Measurements from ENCODE around the gene INSIG2. TPM values are rescaled to one million over a fixed set of nuclear protein-coding genes. Genes with fewer than 3 reads are reported as not detected.

Gene INSIG2
- total RNA-seq, 1 donor from 2014 or later, result 64.2 TPM

DNA sequence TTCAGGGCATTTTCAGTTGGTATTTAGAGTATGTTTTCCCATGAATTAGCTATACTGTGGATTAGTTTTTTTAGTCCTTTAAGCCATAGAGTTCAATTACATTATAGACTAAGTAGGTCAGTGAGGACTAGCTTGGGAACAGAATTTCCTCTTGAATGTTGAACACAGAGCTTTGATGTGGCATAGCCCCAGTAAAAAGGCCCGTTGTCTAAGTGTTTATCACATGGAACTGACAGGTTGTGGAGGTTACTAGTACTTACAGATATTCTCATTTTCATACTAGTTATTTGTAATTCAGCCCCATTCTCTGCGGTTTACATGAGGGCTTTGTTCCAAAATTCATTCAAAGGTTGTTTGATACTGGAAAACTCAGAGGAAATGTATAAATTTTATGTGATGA, 6.2 kb downstream of the INSIG2 start:
- H3K27ac ChIP-seq, result no peak overlapping the region
- intact Hi-C loops (cut with DNase I), result no loop called here
- H3K4me1 ChIP-seq, result peaks cover 0 to 21% of the 10 kb centered on the region in 2 donors
- TF ChIP-seq, protein P1, sequence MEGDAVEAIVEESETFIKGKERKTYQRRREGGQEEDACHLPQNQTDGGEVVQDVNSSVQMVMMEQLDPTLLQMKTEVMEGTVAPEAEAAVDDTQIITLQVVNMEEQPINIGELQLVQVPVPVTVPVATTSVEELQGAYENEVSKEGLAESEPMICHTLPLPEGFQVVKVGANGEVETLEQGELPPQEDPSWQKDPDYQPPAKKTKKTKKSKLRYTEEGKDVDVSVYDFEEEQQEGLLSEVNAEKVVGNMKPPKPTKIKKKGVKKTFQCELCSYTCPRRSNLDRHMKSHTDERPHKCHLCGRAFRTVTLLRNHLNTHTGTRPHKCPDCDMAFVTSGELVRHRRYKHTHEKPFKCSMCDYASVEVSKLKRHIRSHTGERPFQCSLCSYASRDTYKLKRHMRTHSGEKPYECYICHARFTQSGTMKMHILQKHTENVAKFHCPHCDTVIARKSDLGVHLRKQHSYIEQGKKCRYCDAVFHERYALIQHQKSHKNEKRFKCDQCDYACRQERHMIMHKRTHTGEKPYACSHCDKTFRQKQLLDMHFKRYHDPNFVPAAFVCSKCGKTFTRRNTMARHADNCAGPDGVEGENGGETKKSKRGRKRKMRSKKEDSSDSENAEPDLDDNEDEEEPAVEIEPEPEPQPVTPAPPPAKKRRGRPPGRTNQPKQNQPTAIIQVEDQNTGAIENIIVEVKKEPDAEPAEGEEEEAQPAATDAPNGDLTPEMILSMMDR (IDR thresholded peaks at IDR 0.05), result no peak
- peaks cover 0 to 13% of the 10 kb centered on the region in 2 donors for H3K36me3 ChIP-seq
- H3K27me3 ChIP-seq, result no peaks in the 10 kb centered on the region
- no peak for DNase-seq (ENCODE audit: low spot score in 2 of 2)
- no peak overlapping the region for H3K4me3 ChIP-seq
- no peaks in the 10 kb centered on the region for H3K9me3 ChIP-seq

DNA sequence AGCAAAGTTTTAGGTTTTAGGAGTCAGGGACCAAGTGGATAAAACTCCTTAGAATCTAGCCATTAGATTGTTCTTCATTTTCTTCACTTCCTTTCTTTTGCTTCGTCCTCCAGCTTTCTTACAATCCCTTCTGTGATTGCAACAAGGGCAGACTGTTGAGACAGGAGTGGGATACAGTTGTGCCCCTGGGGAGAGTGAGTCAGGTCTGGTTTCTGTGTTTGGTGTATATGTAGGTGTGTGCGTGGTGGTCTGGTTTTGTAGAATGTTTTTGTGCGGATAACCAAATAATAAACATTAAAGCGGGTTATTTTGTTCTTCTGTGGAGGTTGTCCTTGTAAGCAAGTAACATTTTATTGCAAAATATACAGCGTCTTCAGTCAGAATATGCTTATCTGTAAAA, 7.3 kb downstream of the INSIG2 start:
- H3K27ac ChIP-seq, result no peak overlapping the region
- H3K4me1 ChIP-seq, result peaks cover 0 to 16% of the 10 kb centered on the region in 2 donors
- no peak overlapping the region for H3K4me3 ChIP-seq
- TF ChIP-seq, protein P1 (IDR thresholded peaks at IDR 0.05), result no peak
- H3K27me3 ChIP-seq, result no peaks in the 10 kb centered on the region
- intact Hi-C loops (cut with DNase I), result no loop called here
- no peaks in the 10 kb centered on the region for H3K9me3 ChIP-seq
- no peak for DNase-seq (ENCODE audit: low spot score in 2 of 2)
- peaks cover 0 to 16% of the 10 kb centered on the region in 2 donors for H3K36me3 ChIP-seq

DNA sequence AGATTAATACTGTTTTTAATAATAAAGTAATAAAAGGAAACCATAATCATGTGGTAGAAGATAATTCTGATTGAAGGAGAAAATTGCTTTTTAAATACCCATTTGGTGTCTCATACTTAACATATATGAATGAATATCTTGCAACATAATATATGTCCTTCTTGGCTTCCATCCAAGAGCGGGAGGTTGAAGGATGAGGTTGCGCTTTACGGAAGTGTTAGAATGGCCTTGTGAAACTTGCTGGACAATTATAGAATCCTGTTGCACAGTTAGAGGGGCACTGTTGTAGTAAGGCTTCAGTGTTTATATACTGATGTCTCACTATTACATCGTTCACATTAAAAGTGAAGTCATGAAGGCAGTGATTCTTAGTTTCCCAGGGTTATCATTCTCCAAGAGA, 9.4 kb downstream of the INSIG2 start:
- TF ChIP-seq, protein P1 (IDR thresholded peaks at IDR 0.05), result no peak
- no peak overlapping the region for H3K27ac ChIP-seq
- intact Hi-C loops (cut with DNase I), result no loop called here
- no peak for DNase-seq (ENCODE audit: low spot score in 2 of 2)
- H3K36me3 ChIP-seq, result peaks cover 0 to 24% of the 10 kb centered on the region in 2 donors
- no peaks in the 10 kb centered on the region for H3K9me3 ChIP-seq
- H3K27me3 ChIP-seq, result no peaks in the 10 kb centered on the region
- H3K4me3 ChIP-seq, result no peak overlapping the region
- H3K4me1 ChIP-seq, result peaks cover 0 to 3% of the 10 kb centered on the region in 2 donors

DNA sequence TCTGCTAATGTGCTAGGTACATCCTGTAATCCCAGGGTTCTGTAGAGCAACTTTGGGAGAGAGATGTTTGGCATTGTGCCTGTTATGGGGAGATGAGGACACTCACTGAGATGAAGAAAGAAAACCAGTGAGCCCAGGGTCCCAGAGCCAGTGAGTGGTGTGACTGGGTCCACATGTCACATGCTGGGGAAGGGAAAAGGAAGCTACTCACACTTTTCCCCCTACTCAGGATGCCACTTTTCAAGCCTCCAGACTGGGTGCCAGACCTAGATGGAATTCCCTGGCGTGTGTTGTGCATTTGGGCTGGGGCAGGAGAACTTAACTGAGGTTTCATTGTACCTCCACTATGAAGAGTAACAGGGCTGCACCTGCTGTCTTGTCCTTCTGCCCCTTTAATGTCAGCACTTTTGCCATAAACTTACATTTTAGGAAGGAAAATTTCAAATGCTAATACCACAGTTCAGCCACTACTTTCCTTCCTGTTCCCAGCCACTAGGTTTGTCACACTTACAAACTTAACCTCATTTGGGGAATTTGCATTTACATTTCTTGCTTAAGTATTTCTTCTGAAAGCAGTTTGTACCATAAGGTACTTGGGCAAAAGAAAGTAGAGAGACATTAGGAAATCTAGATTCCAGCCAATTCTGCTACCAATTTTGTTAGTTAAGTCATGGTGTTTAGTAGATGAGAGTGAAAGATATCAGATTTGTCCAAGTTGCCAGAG, 10.2 kb downstream of the INSIG2 start:
- no peak for DNase-seq (ENCODE audit: low spot score in 2 of 2)
- no peaks in the 10 kb centered on the region for H3K9me3 ChIP-seq
- H3K36me3 ChIP-seq, result peaks cover 0 to 24% of the 10 kb centered on the region in 2 donors
- no peak overlapping the region for H3K4me3 ChIP-seq
- TF ChIP-seq, protein P1 (IDR thresholded peaks at IDR 0.05), result no peak
- H3K27me3 ChIP-seq, result no peaks in the 10 kb centered on the region
- intact Hi-C loops (cut with DNase I), result no loop called here
- H3K4me1 ChIP-seq, result peaks cover 0 to 3% of the 10 kb centered on the region in 2 donors
- no peak overlapping the region for H3K27ac ChIP-seq

DNA sequence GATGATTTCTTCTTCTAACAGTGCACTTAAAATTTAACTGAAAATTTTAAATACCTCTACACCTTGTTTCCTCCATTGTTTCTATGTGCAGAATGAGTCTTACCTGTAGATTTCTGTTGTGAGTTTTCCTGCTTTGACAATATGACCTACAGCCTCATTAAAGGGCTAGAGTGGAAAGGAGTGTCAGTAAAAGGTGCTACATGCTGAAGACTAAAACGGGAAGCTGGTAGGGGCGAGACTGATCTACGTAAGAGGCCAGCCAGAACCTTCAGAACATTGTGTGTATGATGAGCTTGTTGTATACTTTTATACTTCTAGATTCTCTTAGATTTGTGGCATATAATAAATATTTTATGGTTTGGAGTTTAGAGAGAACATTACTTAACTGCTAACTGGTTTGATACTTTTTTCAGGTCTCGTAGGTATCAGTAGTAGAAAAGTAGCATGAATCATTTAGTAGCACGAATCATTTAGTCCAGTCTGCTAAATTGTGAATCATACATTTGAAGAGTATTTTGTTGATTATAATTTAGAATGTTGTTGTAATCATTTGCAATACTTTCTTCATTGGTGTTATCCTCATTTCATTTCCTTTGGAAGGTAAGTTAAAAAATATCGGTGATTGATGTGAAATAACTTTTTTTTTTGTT, 14.3 kb downstream of the INSIG2 start:
- intact Hi-C loops (cut with DNase I), result no loop called here
- H3K27me3 ChIP-seq, result no peaks in the 10 kb centered on the region
- H3K4me3 ChIP-seq, result no peak overlapping the region
- H3K9me3 ChIP-seq, result no peaks in the 10 kb centered on the region
- peaks cover 11 to 18% of the 10 kb centered on the region in 2 donors for H3K36me3 ChIP-seq
- TF ChIP-seq, protein P1 (IDR thresholded peaks at IDR 0.05), result no peak
- no peak overlapping the region for H3K27ac ChIP-seq
- no peaks in the 10 kb centered on the region for H3K4me1 ChIP-seq
- DNase-seq (ENCODE audit: low spot score in 2 of 2), result no peak

All from ascending aorta (tissue), 2 donors.